ENCODE data around the gene DACT2. TPM values are rescaled to one million over a fixed set of nuclear protein-coding genes. Genes with fewer than 3 reads are reported as not detected.
"Not testable (repeated sequence)": the region's sequence is repeated elsewhere in the genome, so short reads cannot be mapped to it uniquely, and the experiment has no call there.

Gene DACT2
- total and polyA plus RNA-seq, 7 donors, result 0.01 to 0.17 TPM; not detected in 5

GRCh38 chr6:168290095-168290494 lies 29.5 kb downstream of the DACT2 start:
- Histone ChIP-seq H3K27me3 (ENCODE audit: insufficient read depth in 3 of 3, low read length in 2 of 3) (peaks cover 0 to 22% (median 7%) of the 10 kb centered on the region in 3 donors), H3K4me1 (no peaks in the 10 kb centered on the region), H3K36me3 (ENCODE audit: insufficient read depth in 1 of 2, low read depth in 1 of 2) (no peaks in the 10 kb centered on the region), H3K27ac (no peak overlapping the region), H3K4me3 (no peak overlapping the region), H3K9me3 (no peaks in the 10 kb centered on the region)
- WGBS, 3 donors, result 53 to 74% (median 71%) methylated on average over 1 of the region's 1 CpG
- intact Hi-C loops (cut with DNase I), result no loop called here
- no peak for TF ChIP-seq CTCF (IDR thresholded peaks at IDR 0.05)
- DNase-seq (no peak), ATAC-seq (no peak)

GRCh38 chr6:168289571-168289962 lies 30.0 kb downstream of the DACT2 start:
- Histone ChIP-seq H3K9me3 (no peaks in the 10 kb centered on the region), H3K27me3 (ENCODE audit: insufficient read depth in 3 of 3, low read length in 2 of 3) (peaks cover 0 to 22% (median 7%) of the 10 kb centered on the region in 3 donors), H3K27ac (no peak overlapping the region), H3K4me3 (no peak overlapping the region), H3K36me3 (ENCODE audit: insufficient read depth in 1 of 2, low read depth in 1 of 2) (no peaks in the 10 kb centered on the region), H3K4me1 (no peaks in the 10 kb centered on the region)
- intact Hi-C loops (cut with DNase I), result no loop called here
- ATAC-seq (no peak), DNase-seq (no peak)
- whole genome bisulfite sequencing, 3 donors, result 56 to 77% (median 65%) methylated on average over 3 of the region's 3 CpGs
- TF ChIP-seq CTCF (IDR thresholded peaks at IDR 0.05), result no peak

- ATAC-seq, result no peak
Observed at GRCh38 chr6:168288781-168289570, 30.6 kb downstream of the DACT2 start.

GRCh38 chr6:168287460-168287859 lies 32.1 kb downstream of the DACT2 start:
- 61 to 69% (median 62%) methylated on average over 6 of the region's 6 CpGs for WGBS, 3 donors
- H3K4me1 ChIP-seq; ATAC-seq; H3K36me3 ChIP-seq (ENCODE audit: insufficient read depth in 1 of 2, low read depth in 1 of 2); DNase-seq; H3K4me3 ChIP-seq; H3K9me3 ChIP-seq; H3K27ac ChIP-seq; intact Hi-C loops (cut with DNase I): not testable (repeated sequence)
- H3K27me3 ChIP-seq (ENCODE audit: insufficient read depth in 3 of 3, low read length in 2 of 3), result peaks cover 0 to 15% (median 9%) of the 10 kb centered on the region in 3 donors

More at GRCh38 chr6:168288781-168289570, 30.6 kb downstream of the DACT2 start:
- no peaks in the 10 kb centered on the region for H3K4me1 ChIP-seq
- intact Hi-C loops (cut with DNase I), result no loop called here
- DNase-seq, result no peak
- no peak overlapping the region for H3K27ac ChIP-seq
- WGBS, 3 donors, result 74 to 75% (median 75%) methylated on average over 27 of the region's 27 CpGs
- peaks cover 0 to 22% (median 7%) of the 10 kb centered on the region in 3 donors for H3K27me3 ChIP-seq (ENCODE audit: insufficient read depth in 3 of 3, low read length in 2 of 3)
- no peaks in the 10 kb centered on the region for H3K9me3 ChIP-seq
- no peak for TF ChIP-seq CTCF (IDR thresholded peaks at IDR 0.05)
- H3K36me3 ChIP-seq (ENCODE audit: insufficient read depth in 1 of 2, low read depth in 1 of 2), result no peaks in the 10 kb centered on the region
- no peak overlapping the region for H3K4me3 ChIP-seq

GRCh38 chr6:168286771-168287446 lies 32.7 kb downstream of the DACT2 start:
- H3K9me3 ChIP-seq; H3K4me1 ChIP-seq; H3K27ac ChIP-seq; intact Hi-C loops (cut with DNase I); DNase-seq; ATAC-seq; H3K4me3 ChIP-seq; H3K36me3 ChIP-seq (ENCODE audit: insufficient read depth in 1 of 2, low read depth in 1 of 2): not testable (repeated sequence)
- WGBS, 3 donors, result 67 to 72% (median 71%) methylated on average over 8 to 9 of the region's 9 CpGs
- H3K27me3 ChIP-seq (ENCODE audit: insufficient read depth in 3 of 3, low read length in 2 of 3), result peaks cover 0 to 11% (median 9%) of the 10 kb centered on the region in 3 donors

Data from psoas muscle (tissue), 8 donors.